Right lobe of liver (tissue), 4 donors: ENCODE results near the gene METTL26.

Experiments
- CTCF ChIP-seq, 4 donors: fragments of 200-600 bp in 3 of 4; fragments of 450-650 bp in 1 of 4; IDR thresholded peaks; one replicate each; pipeline versions ENCODE4 v1.5.1 to v1.8.0; 2016 to 2022; ENCODE audit warnings: antibody characterized with exemption in 4 of 4, mild to moderate bottlenecking in 2 of 4
- POLR2A ChIP-seq: fragments of 450-650 bp; IDR thresholded peaks from one replicate; pipeline ENCODE4 v1.6.1; 2017; ENCODE audit warnings: antibody characterized with exemption, mild to moderate bottlenecking
- donor health status: DM: no; HTN: no; CAD: no.
- donor health status: DM: no; HTN: no; CAD: no.
- donor health status: DM: no; HTN: yes; CAD: no.

- TF ChIP-seq CTCF (IDR thresholded peaks at IDR 0.05) (no peak), POLR2A (no peak)
These were observed 2.7 kb upstream of the METTL26 start for GRCh38 chr16:638836-639235.
